IMR-90 (cell line): ENCODE measurements around the gene TRO. TPM values are rescaled to one million over a fixed set of nuclear protein-coding genes. Genes with fewer than 3 reads are reported as not detected.

Experiments
- ATAC-seq: fragments of 200-7000 bp; cut with Tn5 transposase; 2 replicates; pipeline ENCODE4 v1.9.1; 2020; ENCODE audit warnings: low read depth, mild to moderate bottlenecking, moderate library complexity
- BruUV-seq: library from RNA; stranded (reverse); fragments of 400-500 nt; replicated peaks from 2 replicates; lab custom pipeline; 2021; lab: Mats Ljungman, UMichigan
- CTCF ChIA-PET: fragments of 300-600 bp; formaldehyde crosslinking; extraction: SDS; loops from one replicate; lab custom pipeline; 2021; ENCODE audit warnings: antibody characterized with exemption; lab: Yijun Ruan, JAX
- POLR2A ChIA-PET: fragments of 300-600 bp; sonication (Branson Sonifier 250); formaldehyde crosslinking; loops from one replicate; lab custom pipeline; 2022; ENCODE audit warnings: antibody characterized with exemption; ENCODE audit not compliant: unreplicated experiment; lab: Charles Lee
- DNase-seq: peaks from one replicate; pipeline ENCODE4 v3.0.0; 2013
- H2AFZ ChIP-seq: replicated peaks from 2 replicates; pipeline ENCODE3; 2013; ENCODE audit warnings: low read length, mild to moderate bottlenecking; ENCODE audit not compliant: poor library complexity
- H2AK5ac ChIP-seq: 2 replicates; pipeline ENCODE4 v1.6.1; 2013; ENCODE audit warnings: low read depth, low read length, inconsistent platforms
- H2AK9ac ChIP-seq: replicated peaks from 2 replicates; pipeline ENCODE3; 2013; ENCODE audit warnings: mild to moderate bottlenecking, low read depth, low read length, moderate library complexity; ENCODE audit not compliant: poor library complexity
- H2BK120ac ChIP-seq: 2 replicates; pipeline ENCODE4 v1.6.1; 2013; ENCODE audit warnings: low read depth, low read length, inconsistent platforms
- H2BK15ac ChIP-seq: 3 replicates; pipeline ENCODE4 v1.6.1; 2013; ENCODE audit warnings: low read depth, low read length, inconsistent platforms
- H2BK20ac ChIP-seq: 2 replicates; pipeline ENCODE4 v1.6.1; 2013; ENCODE audit warnings: low read depth, mild to moderate bottlenecking, inconsistent platforms, low read length, moderate library complexity
- H2BK5ac ChIP-seq: 2 replicates; pipeline ENCODE4 v1.6.1; 2013; ENCODE audit warnings: mild to moderate bottlenecking, low read depth, low read length, inconsistent platforms; ENCODE audit not compliant: poor library complexity, severe bottlenecking
- H3K14ac ChIP-seq: replicated peaks from 2 replicates; pipeline ENCODE4 v1.6.1; 2013; ENCODE audit warnings: low read depth, low read length, inconsistent platforms
- H3K18ac ChIP-seq: 2 replicates; pipeline ENCODE4 v1.6.1; 2013; ENCODE audit warnings: low read depth, low read length, control low read depth
- H3K23ac ChIP-seq: 2 replicates; pipeline ENCODE4 v1.6.1; 2013; ENCODE audit warnings: low read depth, low read length, inconsistent platforms
- H3K27ac ChIP-seq: 2 replicates; pipeline ENCODE4 v1.5.1; 2013; ENCODE audit warnings: mild to moderate bottlenecking, control low read depth, low read length; ENCODE audit not compliant: insufficient read depth
- H3K27me3 ChIP-seq: 2 replicates; pipeline ENCODE4 v1.6.1; 2013; ENCODE audit warnings: low read length; ENCODE audit not compliant: control insufficient read depth, insufficient read depth
- H3K36me3 ChIP-seq: 2 replicates; pipeline ENCODE4 v1.6.1; 2013; ENCODE audit warnings: low read length, mixed read lengths; ENCODE audit not compliant: control insufficient read depth, insufficient read depth
- H3K4ac ChIP-seq: 2 replicates; pipeline ENCODE4 v1.6.1; 2013; ENCODE audit warnings: low read depth, low read length, inconsistent platforms
- H3K4me1 ChIP-seq: 2 replicates; pipeline ENCODE4 v1.6.1; 2013; ENCODE audit warnings: low read length, mixed read lengths; ENCODE audit not compliant: control insufficient read depth, insufficient read depth
- H3K4me2 ChIP-seq: 2 replicates; pipeline ENCODE4 v1.6.1; 2013; ENCODE audit warnings: low read depth, mild to moderate bottlenecking, control low read depth, low read length, moderate library complexity
- H3K4me3 ChIP-seq: 2 replicates; pipeline ENCODE4 v1.5.1; 2013; ENCODE audit warnings: low read depth, mild to moderate bottlenecking, control low read depth, low read length, moderate library complexity; ENCODE audit not compliant: insufficient read depth
- H3K56ac ChIP-seq: 2 replicates; pipeline ENCODE4 v1.6.1; 2013; ENCODE audit warnings: low read length, inconsistent platforms; ENCODE audit not compliant: insufficient read depth; ENCODE audit errors: extremely low read depth
- H3K79me1 ChIP-seq, 2 experiments: 2 replicates each; pipeline ENCODE4 v1.6.1; 2013; ENCODE audit warnings: low read length in 2 of 2, inconsistent platforms in 1 of 2, low read depth in 1 of 2
- H3K9ac ChIP-seq: 2 replicates; pipeline ENCODE4 v1.6.1; 2013; ENCODE audit warnings: low read depth, low read length, control low read depth
- H3K9me1 ChIP-seq: 2 replicates; pipeline ENCODE4 v1.6.1; 2013; ENCODE audit warnings: low read length, inconsistent platforms; ENCODE audit not compliant: insufficient read depth
- H3K9me3 ChIP-seq: 2 replicates; pipeline ENCODE4 v1.6.1; 2013; ENCODE audit warnings: low read length; ENCODE audit not compliant: control insufficient read depth, insufficient read depth
- H4K20me1 ChIP-seq: 2 replicates; pipeline ENCODE4 v1.6.1; 2013; ENCODE audit warnings: low read length, inconsistent platforms; ENCODE audit not compliant: insufficient read depth
- H4K5ac ChIP-seq: 2 replicates; pipeline ENCODE4 v1.6.1; 2013; ENCODE audit warnings: mild to moderate bottlenecking, low read depth, low read length, control low read depth
- H4K8ac ChIP-seq, 2 experiments: 2 replicates each; pipeline ENCODE4 v1.6.1; 2013; ENCODE audit warnings: low read depth in 2 of 2, low read length in 2 of 2, control low read depth in 1 of 2, inconsistent platforms in 1 of 2
- H4K91ac ChIP-seq: 2 replicates; pipeline ENCODE4 v1.6.1; 2013; ENCODE audit warnings: low read depth, low read length, inconsistent platforms; ENCODE audit not compliant: insufficient read depth
- BHLHE40 ChIP-seq: fragments of 150-350 bp; IDR thresholded peaks from 2 replicates; pipeline ENCODE4 v1.6.1; 2016; ENCODE audit warnings: mild to moderate bottlenecking, low read depth, low read length
- CEBPB ChIP-seq: IDR thresholded peaks from 2 replicates; pipeline ENCODE4 v1.6.1; 2012; ENCODE audit warnings: low read depth, low read length, improper control_type of control experiment
- CHD1 ChIP-seq: IDR thresholded peaks from 2 replicates; pipeline ENCODE4 v1.6.1; 2012; ENCODE audit warnings: low read depth, low read length, improper control_type of control experiment
- CTCF ChIP-seq: conservative IDR thresholded peaks from 2 replicates; pipeline ENCODE4 v1.5.1; 2012; ENCODE audit warnings: mild to moderate bottlenecking, low read depth, low read length, improper control_type of control experiment
- ELK1 ChIP-seq: fragments of 150-350 bp; IDR thresholded peaks from 2 replicates; pipeline ENCODE4 v1.6.1; 2016; ENCODE audit warnings: low read depth, mild to moderate bottlenecking, low read length, moderate library complexity, borderline replicate concordance
- FOS ChIP-seq: fragments of 150-350 bp; IDR thresholded peaks from 2 replicates; pipeline ENCODE4 v1.6.1; 2016; ENCODE audit warnings: low read depth, low read length
- MAFK ChIP-seq: IDR thresholded peaks from 2 replicates; pipeline ENCODE4 v1.6.1; 2012; ENCODE audit warnings: low read depth, low read length, improper control_type of control experiment
- MAZ ChIP-seq: IDR thresholded peaks from 2 replicates; pipeline ENCODE4 v1.6.1; 2012; ENCODE audit warnings: low read depth, mild to moderate bottlenecking, low read length, improper control_type of control experiment, moderate library complexity, borderline replicate concordance
- MXI1 ChIP-seq: IDR thresholded peaks from 2 replicates; pipeline ENCODE4 v1.6.1; 2012; ENCODE audit warnings: low read depth, mild to moderate bottlenecking, low read length, moderate library complexity, borderline replicate concordance
- NFE2L2 ChIP-seq: fragments of 150-350 bp; IDR thresholded peaks from 2 replicates; pipeline ENCODE4 v1.6.1; 2016; ENCODE audit warnings: low read depth, mild to moderate bottlenecking, low read length
- POLR2A ChIP-seq: IDR thresholded peaks from 2 replicates; pipeline ENCODE4 v1.6.1; 2012; ENCODE audit warnings: mild to moderate bottlenecking, low read depth, low read length
- RAD21 ChIP-seq: IDR thresholded peaks from 2 replicates; pipeline ENCODE4 v1.6.1; 2012; ENCODE audit warnings: low read length, improper control_type of control experiment
- RCOR1 ChIP-seq: IDR thresholded peaks from 2 replicates; pipeline ENCODE4 v1.6.1; 2012; ENCODE audit warnings: mild to moderate bottlenecking, low read length, improper control_type of control experiment; ENCODE audit not compliant: insufficient replicate concordance
- RFX5 ChIP-seq: IDR thresholded peaks from 2 replicates; pipeline ENCODE4 v1.8.0; 2012; ENCODE audit warnings: low read depth, mild to moderate bottlenecking, low read length, moderate library complexity
- SMC3 ChIP-seq: fragments of 150-350 bp; IDR thresholded peaks from 2 replicates; pipeline ENCODE4 v1.6.1; 2016; ENCODE audit warnings: low read depth, mild to moderate bottlenecking, antibody characterized with exemption, low read length, moderate library complexity
- USF2 ChIP-seq: fragments of 150-350 bp; IDR thresholded peaks from 2 replicates; pipeline ENCODE4 v1.6.1; 2017; ENCODE audit warnings: mild to moderate bottlenecking, antibody characterized with exemption, low read length, low read depth
- dilution Hi-C: fragments of 300-500 bp; cut with HindIII; formaldehyde crosslinking; loops from one replicate; pipeline ENCODE4 v1.14.3; 2018; ENCODE audit warnings: low sequenced_read_pairs; ENCODE audit not compliant: unreplicated experiment
- in situ Hi-C: fragments of 300-500 bp; cut with MboI; formaldehyde crosslinking; loops from 3 replicates; pipeline ENCODE4 v1.14.3; 2019; ENCODE audit warnings: low sequenced_read_pairs, inconsistent platforms, mixed read lengths
- intact Hi-C: fragments of 100-400 bp; cut with micrococcal nuclease; formaldehyde crosslinking; loops from 2 replicates; pipeline ENCODE4 v1.10.0; 2022
- polyA plus RNA-seq, 3 experiments: library from polyadenylated mRNA; depleted of rRNA; stranded (reverse); fragments of >200 nt; gene quantifications; 2 replicates each; pipeline ENCODE4 v1.2.3, GENCODE V29; 2012; ENCODE audit warnings: low replicate concordance in 1 of 3
- total RNA-seq: library from RNA; depleted of rRNA; stranded (reverse); fragments of >200 nt; gene quantifications from 2 replicates; pipeline ENCODE4 v1.2.3, GENCODE V29; 2012

TRO gene
- total and polyA plus RNA-seq, 2 of the 4 experiments (the other 2 are of a cell fraction), result 35.1 to 54.2 TPM

- no peak overlapping the region for H2BK120ac ChIP-seq
- H3K27ac ChIP-seq, result no peak overlapping the region
- no peak overlapping the region for H2BK15ac ChIP-seq
- dilution Hi-C loops, result no loop called here
- DNase-seq, result no peak
- ChIA-PET CTCF (no interaction called here), POLR2A (no interaction called here)
- no peak overlapping the region for H4K5ac ChIP-seq
- no peak for ATAC-seq
- H3K9ac ChIP-seq, result no peak overlapping the region
- H3K79me1 ChIP-seq, result no peaks in the 10 kb centered on the region
- H3K4me1 ChIP-seq, result no peaks in the 10 kb centered on the region
- no peak overlapping the region for H3K14ac ChIP-seq
- in situ Hi-C loops, result no loop called here
- no peak overlapping the region for H3K56ac ChIP-seq
- no peaks in the 10 kb centered on the region for H3K9me1 ChIP-seq
- no peak overlapping the region for H2AK9ac ChIP-seq
- H4K8ac ChIP-seq, result no peak overlapping the region
- H4K20me1 ChIP-seq, result no peaks in the 10 kb centered on the region
- H2AFZ ChIP-seq, result no peak overlapping the region
- H2BK20ac ChIP-seq, result no peak overlapping the region
- no peak overlapping the region for H3K4me2 ChIP-seq
- no peak overlapping the region for H4K91ac ChIP-seq
- no peak overlapping the region for H2AK5ac ChIP-seq
- H3K4ac ChIP-seq, result no peak overlapping the region
- H3K27me3 ChIP-seq, result peaks cover 4% of the 10 kb centered on the region; the same call in 1 of the 2 replicates
- intact Hi-C loops, result no loop called here
- BruUV-seq, result no TSS peak
- H3K9me3 ChIP-seq, result no peaks in the 10 kb centered on the region
- H2BK5ac ChIP-seq, result no peak overlapping the region
- H3K18ac ChIP-seq, result no peak overlapping the region
- no peaks in the 10 kb centered on the region for H3K36me3 ChIP-seq
- H3K4me3 ChIP-seq, result no peak overlapping the region
- no peak overlapping the region for H3K23ac ChIP-seq
- no peak for TF ChIP-seq CHD1
- TF ChIP-seq RFX5, result no peak
- no peak for TF ChIP-seq BHLHE40
- no peak for TF ChIP-seq RAD21
- TF ChIP-seq MXI1, result no peak
- no peak for TF ChIP-seq USF2
- TF ChIP-seq POLR2A, result no peak
- no peak for TF ChIP-seq SMC3
- TF ChIP-seq CTCF, result no peak
- TF ChIP-seq FOS, result no peak
- no peak for TF ChIP-seq MAZ
- TF ChIP-seq MAFK, result no peak
- no peak for TF ChIP-seq NFE2L2
- TF ChIP-seq RCOR1, result no peak
- TF ChIP-seq ELK1, result no peak
- TF ChIP-seq CEBPB, result no peak
Measured at GRCh38 chrX:54944816-54945215, 24.2 kb downstream of the TRO start.
